SK-MEL-5 (cell line): ENCODE results near the gene TTBK1. TPM values are rescaled to one million over a fixed set of nuclear protein-coding genes. Genes with fewer than 3 reads are reported as not detected.

Source experiments
- DNase-seq: peaks from one replicate; pipeline ENCODE4 v3.0.0-alpha.2; 2016; ENCODE audit warnings: low read depth, low spot score
- in situ Hi-C: cut with HindIII; loops from 2 replicates; pipeline ENCODE4 v1.10.0; 2016; ENCODE audit warnings: low sequenced_read_pairs, high pct_unique_total_duplicates, low pct_unique_long_range_greater_than_20kb
- total RNA-seq: library from RNA; depleted of rRNA; stranded (reverse); fragments of >200 nt; shearing (Covaris generic); gene quantifications from 2 replicates; pipeline ENCODE4 v1.2.3, GENCODE V29; 2014

The TTBK1 gene
- total RNA-seq, 1 experiment from 2014 or later: not detected

DNA sequence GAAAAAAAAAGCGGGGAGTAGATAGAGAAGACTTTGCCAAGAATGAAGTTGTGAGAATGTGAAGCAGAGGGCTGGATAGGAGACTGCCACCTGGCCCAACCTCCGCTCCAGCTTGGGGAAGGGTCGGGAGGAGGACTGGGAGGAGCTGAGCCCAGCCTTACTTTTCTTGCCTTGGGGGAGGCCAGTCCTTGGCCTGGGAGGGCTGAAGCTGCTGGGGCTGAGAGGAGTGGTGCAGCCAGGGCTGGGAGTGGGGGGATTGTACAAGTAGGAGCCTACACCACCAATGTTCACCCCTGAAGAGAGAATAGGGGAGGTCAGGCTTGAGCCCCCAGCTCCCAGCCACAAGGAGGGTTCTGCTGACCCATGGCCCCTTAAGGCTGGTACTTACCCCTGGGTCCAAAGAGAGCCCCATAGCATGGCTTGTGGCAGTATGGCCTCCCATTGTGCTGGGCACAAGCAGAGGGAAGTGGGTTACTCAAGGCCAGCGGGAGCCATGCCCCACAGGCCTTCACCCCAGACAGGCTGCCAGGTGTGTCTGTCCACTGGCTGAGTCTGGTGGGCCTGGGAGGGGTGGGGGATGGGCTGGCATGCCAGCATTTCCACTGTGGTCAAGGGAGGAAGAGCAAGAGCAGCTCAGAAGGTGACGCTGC lies 64.3 kb downstream of the TTBK1 start:
- in situ Hi-C loops: no loop called here
- no peak for DNase-seq

- in situ Hi-C loops: no loop called here
- no peak for DNase-seq
These were observed 65.1 kb downstream of the TTBK1 start, which contains the start of gene CRIP3 for GRCh38 chr6:43308101-43308989. Gene CRIP3, minus strand, starts transcription at chr6:43308826. Its CDS starts 34 bp downstream, at chr6:43308792.

DNA sequence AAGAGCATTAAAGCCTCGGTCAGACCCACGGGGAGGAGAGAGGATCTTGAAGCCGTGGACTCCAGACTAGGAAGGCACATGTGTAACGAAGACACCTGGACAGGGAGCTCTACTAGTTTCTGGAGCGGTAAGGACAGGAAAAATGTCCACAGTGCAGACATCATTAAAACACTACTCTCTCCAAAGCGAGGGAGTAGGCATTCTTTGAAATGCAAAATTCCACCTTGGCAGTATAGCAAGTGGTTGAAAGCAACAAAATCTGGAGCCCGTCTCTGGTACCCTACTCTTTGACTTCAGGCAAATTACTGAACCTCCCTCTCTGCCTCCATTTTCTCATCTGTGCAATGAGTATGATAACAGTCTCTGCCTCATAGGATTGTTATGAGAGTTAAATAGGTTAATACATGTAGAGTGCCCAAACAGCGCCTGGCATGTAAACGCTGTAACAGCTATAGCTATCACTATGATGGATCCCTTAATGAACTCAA lies 65.8 kb downstream of the TTBK1 start:
- no peak for DNase-seq
- in situ Hi-C loops: no loop called here

DNA sequence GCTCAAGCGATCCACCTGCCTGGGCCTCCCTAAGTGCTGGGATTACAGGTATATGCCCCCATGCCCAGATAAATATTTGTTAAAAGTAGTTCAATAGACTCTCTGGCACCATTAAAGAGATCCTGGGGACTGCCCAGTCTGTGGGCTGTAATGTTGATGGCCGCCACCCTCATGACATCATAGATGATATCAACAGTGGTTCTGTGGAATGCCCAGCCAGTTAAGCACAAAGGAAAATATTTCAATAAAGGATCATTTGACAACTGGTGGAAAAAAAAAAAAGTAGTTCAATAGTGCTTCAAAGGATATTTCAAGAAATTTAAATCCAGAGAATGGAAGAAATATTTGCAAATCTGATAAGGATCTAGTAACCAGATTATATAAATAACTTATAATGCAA lies 66.9 kb downstream of the TTBK1 start:
- DNase-seq: no peak
- in situ Hi-C loops: no loop called here

DNA sequence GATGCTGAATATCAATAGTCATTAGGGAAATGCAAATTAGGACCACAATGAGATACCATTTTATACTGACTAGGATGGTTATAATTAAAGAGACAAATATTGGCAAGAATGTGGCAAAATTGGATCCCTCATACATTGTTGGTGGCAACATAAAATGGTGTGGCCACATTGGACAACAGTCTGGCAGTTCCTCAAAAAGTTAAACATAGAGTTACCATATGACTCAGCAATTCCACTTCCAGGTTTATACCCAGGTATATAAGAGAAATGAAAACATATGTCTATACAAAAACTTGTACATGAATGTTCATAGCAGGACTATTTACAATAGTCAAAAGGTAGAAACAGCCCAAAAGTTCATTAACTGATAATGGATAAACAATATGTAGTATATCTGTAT lies 67.3 kb downstream of the TTBK1 start:
- DNase-seq: no peak
- in situ Hi-C loops: no loop called here

- in situ Hi-C loops: no loop called here
These were observed 68.4 kb downstream of the TTBK1 start for GRCh38 chr6:43311666-43312065.

GRCh38 chr6:43313813-43314212 lies 70.5 kb downstream of the TTBK1 start:
- DNase-seq: no peak
- in situ Hi-C loops: no loop called here

More at GRCh38 chr6:43311666-43312065, 68.4 kb downstream of the TTBK1 start:
- no peak for DNase-seq

- DNase-seq: no peak
- in situ Hi-C loops: no loop called here
These were observed 74.7 kb downstream of the TTBK1 start for GRCh38 chr6:43318011-43318410.

DNA sequence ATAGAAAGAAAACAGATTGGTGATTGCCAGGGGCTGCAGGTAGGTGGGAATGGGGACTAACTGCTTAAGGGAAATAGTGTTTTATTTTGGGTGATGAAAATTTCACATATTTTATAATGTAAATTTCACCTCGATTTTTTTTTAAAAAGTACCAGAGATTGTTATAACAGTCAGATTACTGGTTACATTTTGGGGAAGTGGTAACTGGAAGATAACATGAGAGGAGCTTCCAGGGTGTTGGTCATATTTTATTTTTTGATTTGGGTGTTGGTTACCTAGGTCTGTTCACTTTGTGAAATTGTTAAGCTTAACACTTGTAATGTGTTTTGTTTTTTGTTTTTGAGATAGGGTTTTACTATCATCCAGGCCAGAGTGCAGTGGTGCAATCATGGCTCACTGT lies 82.6 kb downstream of the TTBK1 start:
- DNase-seq: no peak

GRCh38 chr6:43328528-43328927 lies 85.2 kb downstream of the TTBK1 start:
- in situ Hi-C loops: no loop called here
- DNase-seq: no peak

More for the DNA sequence above, 82.6 kb downstream of the TTBK1 start:
- in situ Hi-C loops: no loop called here

DNA sequence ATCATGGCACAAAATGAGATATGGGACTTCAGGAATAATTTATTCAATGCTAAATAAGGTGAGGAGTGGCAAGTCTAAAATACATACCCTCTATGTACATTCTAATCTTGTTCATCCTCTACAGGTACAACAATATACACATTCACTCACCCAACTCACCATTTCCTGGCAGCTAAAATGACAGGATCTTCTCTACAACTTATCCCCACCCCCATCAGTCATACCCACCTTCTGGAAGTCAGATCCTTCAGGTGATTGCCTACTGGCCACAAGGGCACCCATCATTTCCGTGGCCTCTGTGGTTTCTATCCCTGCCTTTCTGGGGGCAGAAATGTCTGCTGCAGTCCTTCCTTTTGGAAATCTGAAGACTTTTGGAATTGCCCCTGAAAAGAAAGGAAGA lies 88.2 kb downstream of the TTBK1 start:
- DNase-seq: no peak
- in situ Hi-C loops: no loop called here

GRCh38 chr6:43331891-43332290 lies 88.6 kb downstream of the TTBK1 start:
- DNase-seq: no peak
- in situ Hi-C loops: no loop called here

GRCh38 chr6:43334466-43335095 lies 91.3 kb downstream of the TTBK1 start:
- DNase-seq: peak; percentile 83
- in situ Hi-C loops: no loop called here

DNA sequence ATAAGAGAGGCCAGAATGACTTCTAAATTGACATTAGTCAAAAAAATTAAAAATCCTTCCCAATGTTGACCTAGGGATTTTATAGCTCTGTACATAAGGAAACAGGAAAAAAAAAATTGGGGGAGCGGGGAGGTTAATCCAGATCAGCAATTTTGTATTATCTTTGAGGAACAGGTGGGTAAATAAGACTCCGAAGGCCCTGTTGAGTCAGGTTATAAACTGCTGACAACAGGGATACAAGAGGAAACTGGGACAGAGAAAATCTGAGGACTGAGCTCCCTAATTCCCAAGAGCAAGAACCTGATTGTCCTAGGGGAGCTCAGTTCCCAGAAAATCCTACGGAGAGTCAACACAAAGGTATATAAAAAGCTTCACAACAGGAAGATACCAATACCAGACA lies 92.2 kb downstream of the TTBK1 start:
- in situ Hi-C loops: no loop called here
- DNase-seq: no peak

DNA sequence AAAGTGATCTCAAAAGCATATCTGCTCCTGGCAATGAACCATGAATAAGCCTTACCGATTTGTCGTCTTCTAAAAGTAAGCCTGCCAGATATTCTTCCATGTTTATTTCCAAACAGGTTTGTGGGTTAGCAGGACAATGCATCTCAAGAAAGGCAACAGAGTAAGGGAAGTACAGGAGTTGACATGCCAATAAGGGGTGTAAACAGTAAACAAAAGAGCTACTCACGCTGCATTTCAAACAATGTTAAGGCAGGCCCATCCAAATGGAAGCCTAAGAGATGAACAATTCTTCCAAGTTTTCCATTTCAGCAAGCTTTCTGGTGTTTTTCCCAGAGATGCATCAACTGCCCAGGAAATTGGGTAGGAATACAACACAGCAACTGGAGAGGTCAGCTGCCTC lies 93.1 kb downstream of the TTBK1 start:
- DNase-seq: no peak
- in situ Hi-C loops: no loop called here
